ENCODE measurements around the gene PGGHG.
"Not testable (repeated sequence)": the region's sequence is repeated elsewhere in the genome, so short reads cannot be mapped to it uniquely, and the experiment has no call there.

Gene PGGHG

GRCh38 chr11:313787-314553, 25.0 kb downstream of the PGGHG start, which contains the start of gene IFITM1:
Gene IFITM1 (plus strand): TSS chr11:314040. CDS start chr11:314171, 131 bp downstream.
- no peak for DNase-seq (ENCODE audit: low read depth in 2 of 2)

GRCh38 chr11:314554-314875, 25.6 kb downstream of the PGGHG start:
- not testable (repeated sequence) for DNase-seq (ENCODE audit: low read depth in 2 of 2)

- no peak for DNase-seq (ENCODE audit: low read depth in 2 of 2)
Measured at GRCh38 chr11:315051-315481, 26.1 kb downstream of the PGGHG start.

GRCh38 chr11:315516-315994, 26.6 kb downstream of the PGGHG start:
- DNase-seq (ENCODE audit: low read depth in 2 of 2), result no peak

GRCh38 chr11:316031-316701, 27.2 kb downstream of the PGGHG start:
- no peak for DNase-seq (ENCODE audit: low read depth in 2 of 2)

- DNase-seq (ENCODE audit: low read depth in 2 of 2), result no peak
Measured at GRCh38 chr11:316891-317301, 28.0 kb downstream of the PGGHG start.

- DNase-seq (ENCODE audit: low read depth in 2 of 2), result not testable (repeated sequence)
Measured at GRCh38 chr11:317668-318404, 28.9 kb downstream of the PGGHG start.

GRCh38 chr11:318405-319120, 29.6 kb downstream of the PGGHG start:
- not testable (repeated sequence) for DNase-seq (ENCODE audit: low read depth in 2 of 2)

- DNase-seq (ENCODE audit: low read depth in 2 of 2), result not testable (repeated sequence)
Measured at GRCh38 chr11:319121-319887, 30.4 kb downstream of the PGGHG start.

GRCh38 chr11:319888-320273, 31.0 kb downstream of the PGGHG start:
- DNase-seq (ENCODE audit: low read depth in 2 of 2), result not testable (repeated sequence)

- DNase-seq (ENCODE audit: low read depth in 2 of 2), result no peak
Measured at GRCh38 chr11:324156-324555, 35.2 kb downstream of the PGGHG start.

GRCh38 chr11:324593-325517, 35.9 kb downstream of the PGGHG start:
- not testable (repeated sequence) for DNase-seq (ENCODE audit: low read depth in 2 of 2)

GRCh38 chr11:325796-326591, 37.1 kb downstream of the PGGHG start:
- DNase-seq (ENCODE audit: low read depth in 2 of 2), result no peak

- no peak for DNase-seq (ENCODE audit: low read depth in 2 of 2)
Measured at GRCh38 chr11:326592-326841, 37.6 kb downstream of the PGGHG start.

- peak in 1 of 2 donors; percentile 57 for DNase-seq (ENCODE audit: low read depth in 2 of 2)
Measured at GRCh38 chr11:326842-327580, 38.1 kb downstream of the PGGHG start.

- no peak for DNase-seq (ENCODE audit: low read depth in 2 of 2)
Measured at GRCh38 chr11:327581-327923, 38.6 kb downstream of the PGGHG start.

- DNase-seq (ENCODE audit: low read depth in 2 of 2), result no peak
Measured at GRCh38 chr11:328012-328411, 39.1 kb downstream of the PGGHG start.

- DNase-seq (ENCODE audit: low read depth in 2 of 2), result not testable (repeated sequence)
Measured at GRCh38 chr11:328516-329100, 39.7 kb downstream of the PGGHG start.
